WTC11 (cell line): ENCODE measurements around the gene THSD7B. TPM values are rescaled to one million over a fixed set of nuclear protein-coding genes. Genes with fewer than 3 reads are reported as not detected.

ENCODE experiments used
- ATAC-seq: fragments of 200-7000 bp; cut with Tn5 transposase; 2 replicates; pipeline ENCODE4 v1.10.0; 2021; ENCODE audit warnings: mild to moderate bottlenecking, moderate library complexity
- CTCF ChIA-PET: fragments of 300-600 bp; sonication (Branson Sonifier 250); formaldehyde crosslinking; loops from one replicate; lab custom pipeline; 2021; ENCODE audit warnings: antibody characterized with exemption; lab: Charles Lee
- POLR2A ChIA-PET: fragments of 350-600 bp; sonication (Branson Sonifier 250); formaldehyde crosslinking; loops from one replicate; lab custom pipeline; 2021; ENCODE audit warnings: antibody characterized with exemption; lab: Charles Lee
- DNase-seq: peaks from one replicate; pipeline ENCODE4 v3.0.0; 2021; ENCODE audit warnings: low spot score
- H3K27ac Mint-ChIP-seq: 2 replicates; pipeline ENCODE4 v1.8.0; 2021; ENCODE audit warnings: mixed read lengths
- H3K27me3 Mint-ChIP-seq: 2 replicates; pipeline ENCODE4 v1.8.0; 2021; ENCODE audit warnings: low read depth, mild to moderate bottlenecking, moderate library complexity, mixed read lengths
- H3K36me3 Mint-ChIP-seq: 2 replicates; pipeline ENCODE4 v1.8.0; 2021; ENCODE audit warnings: mixed read lengths
- H3K4me1 Mint-ChIP-seq: 2 replicates; pipeline ENCODE4 v1.8.0; 2022; ENCODE audit warnings: mixed read lengths
- H3K4me3 Mint-ChIP-seq: 2 replicates; pipeline ENCODE4 v1.8.0; 2021; ENCODE audit warnings: mild to moderate bottlenecking, moderate library complexity, mixed read lengths
- H3K9me3 Mint-ChIP-seq: 2 replicates; pipeline ENCODE4 v1.8.0; 2021; ENCODE audit warnings: mixed read lengths
- CTCF ChIP-seq: fragments of 200-600 bp; IDR thresholded peaks from 2 replicates; pipeline ENCODE4 v1.8.0; 2022; ENCODE audit warnings: antibody characterized with exemption
- JAZF1 ChIP-seq: fragments of 250-450 bp; sonication (Bioruptor Pico); IDR thresholded peaks from 2 replicates; pipeline ENCODE4 v1.9.0; 2021; ENCODE audit warnings: moderate library complexity, mild to moderate bottlenecking, inconsistent platforms
- JUN ChIP-seq: sonication (generic); formaldehyde crosslinking; IDR thresholded peaks from 2 replicates; pipeline ENCODE4 v1.8.0; 2023; ENCODE audit warnings: mild to moderate bottlenecking, missing genetic modification reagents
- NFE2L1 ChIP-seq: sonication (generic); formaldehyde crosslinking; IDR thresholded peaks from 2 replicates; pipeline ENCODE4 v1.8.1; 2023; ENCODE audit warnings: missing genetic modification reagents
- NFYB ChIP-seq: sonication (generic); formaldehyde crosslinking; conservative IDR thresholded peaks from 2 replicates; pipeline ENCODE4 v1.8.0; 2022; ENCODE audit warnings: low read depth, missing genetic modification reagents
- OVOL2 ChIP-seq: fragments of 250-450 bp; sonication (Bioruptor Pico); IDR thresholded peaks from 2 replicates; pipeline ENCODE4 v1.9.0; 2021; ENCODE audit warnings: mild to moderate bottlenecking, borderline replicate concordance
- SOX15 ChIP-seq: fragments of 250-450 bp; sonication (Bioruptor Pico); IDR thresholded peaks from 2 replicates; pipeline ENCODE4 v1.9.0; 2021; ENCODE audit warnings: mild to moderate bottlenecking
- SP1 ChIP-seq: sonication (generic); formaldehyde crosslinking; conservative IDR thresholded peaks from 2 replicates; pipeline ENCODE4 v1.8.1; 2022; ENCODE audit warnings: missing genetic modification reagents
- USF2 ChIP-seq: sonication (generic); formaldehyde crosslinking; IDR thresholded peaks from 2 replicates; pipeline ENCODE4 v1.8.1; 2023; ENCODE audit warnings: mild to moderate bottlenecking, missing genetic modification reagents, moderate library complexity
- ZNF232 ChIP-seq: sonication (generic); formaldehyde crosslinking; IDR thresholded peaks from 2 replicates; pipeline ENCODE4 v1.8.0; 2022; ENCODE audit warnings: mild to moderate bottlenecking, missing genetic modification reagents
- total RNA-seq: library from RNA; stranded (reverse); gene quantifications from 3 replicates; pipeline ENCODE4 v1.2.3, GENCODE V29; 2021
- TF ChIP-seq, protein P1 (sequence below): sonication (generic); formaldehyde crosslinking; IDR thresholded peaks from 2 replicates; pipeline ENCODE4 v1.8.0; 2023; ENCODE audit warnings: missing genetic modification reagents, mild to moderate bottlenecking, borderline replicate concordance
- TF ChIP-seq, protein P2 (sequence below): sonication (generic); formaldehyde crosslinking; IDR thresholded peaks from 2 replicates; pipeline ENCODE4 v1.8.1; 2022; ENCODE audit warnings: low read depth, mild to moderate bottlenecking, moderate library complexity, missing genetic modification reagents, borderline replicate concordance
- TF ChIP-seq, protein P3 (sequence below): sonication (generic); formaldehyde crosslinking; IDR thresholded peaks from 2 replicates; pipeline ENCODE4 v1.8.1; 2022; ENCODE audit warnings: missing genetic modification reagents, borderline replicate concordance

THSD7B gene
- total RNA-seq, 1 experiment from 2014 or later = 2.9 TPM

- TF ChIP-seq, protein P1, sequence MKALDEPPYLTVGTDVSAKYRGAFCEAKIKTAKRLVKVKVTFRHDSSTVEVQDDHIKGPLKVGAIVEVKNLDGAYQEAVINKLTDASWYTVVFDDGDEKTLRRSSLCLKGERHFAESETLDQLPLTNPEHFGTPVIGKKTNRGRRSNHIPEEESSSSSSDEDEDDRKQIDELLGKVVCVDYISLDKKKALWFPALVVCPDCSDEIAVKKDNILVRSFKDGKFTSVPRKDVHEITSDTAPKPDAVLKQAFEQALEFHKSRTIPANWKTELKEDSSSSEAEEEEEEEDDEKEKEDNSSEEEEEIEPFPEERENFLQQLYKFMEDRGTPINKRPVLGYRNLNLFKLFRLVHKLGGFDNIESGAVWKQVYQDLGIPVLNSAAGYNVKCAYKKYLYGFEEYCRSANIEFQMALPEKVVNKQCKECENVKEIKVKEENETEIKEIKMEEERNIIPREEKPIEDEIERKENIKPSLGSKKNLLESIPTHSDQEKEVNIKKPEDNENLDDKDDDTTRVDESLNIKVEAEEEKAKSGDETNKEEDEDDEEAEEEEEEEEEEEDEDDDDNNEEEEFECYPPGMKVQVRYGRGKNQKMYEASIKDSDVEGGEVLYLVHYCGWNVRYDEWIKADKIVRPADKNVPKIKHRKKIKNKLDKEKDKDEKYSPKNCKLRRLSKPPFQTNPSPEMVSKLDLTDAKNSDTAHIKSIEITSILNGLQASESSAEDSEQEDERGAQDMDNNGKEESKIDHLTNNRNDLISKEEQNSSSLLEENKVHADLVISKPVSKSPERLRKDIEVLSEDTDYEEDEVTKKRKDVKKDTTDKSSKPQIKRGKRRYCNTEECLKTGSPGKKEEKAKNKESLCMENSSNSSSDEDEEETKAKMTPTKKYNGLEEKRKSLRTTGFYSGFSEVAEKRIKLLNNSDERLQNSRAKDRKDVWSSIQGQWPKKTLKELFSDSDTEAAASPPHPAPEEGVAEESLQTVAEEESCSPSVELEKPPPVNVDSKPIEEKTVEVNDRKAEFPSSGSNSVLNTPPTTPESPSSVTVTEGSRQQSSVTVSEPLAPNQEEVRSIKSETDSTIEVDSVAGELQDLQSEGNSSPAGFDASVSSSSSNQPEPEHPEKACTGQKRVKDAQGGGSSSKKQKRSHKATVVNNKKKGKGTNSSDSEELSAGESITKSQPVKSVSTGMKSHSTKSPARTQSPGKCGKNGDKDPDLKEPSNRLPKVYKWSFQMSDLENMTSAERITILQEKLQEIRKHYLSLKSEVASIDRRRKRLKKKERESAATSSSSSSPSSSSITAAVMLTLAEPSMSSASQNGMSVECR (CRISPR knock-in tag) = no peak
- TF ChIP-seq OVOL2 (CRISPR knock-in tag) (no peak), JUN (CRISPR knock-in tag) (no peak), SOX15 (CRISPR knock-in tag) (no peak), NFYB (CRISPR knock-in tag) (no peak), JAZF1 (CRISPR knock-in tag) (no peak), CTCF (no peak)
These were observed 47.1 kb upstream of the THSD7B start (continued) for GRCh38 chr2:136718273-136718672.

DNA sequence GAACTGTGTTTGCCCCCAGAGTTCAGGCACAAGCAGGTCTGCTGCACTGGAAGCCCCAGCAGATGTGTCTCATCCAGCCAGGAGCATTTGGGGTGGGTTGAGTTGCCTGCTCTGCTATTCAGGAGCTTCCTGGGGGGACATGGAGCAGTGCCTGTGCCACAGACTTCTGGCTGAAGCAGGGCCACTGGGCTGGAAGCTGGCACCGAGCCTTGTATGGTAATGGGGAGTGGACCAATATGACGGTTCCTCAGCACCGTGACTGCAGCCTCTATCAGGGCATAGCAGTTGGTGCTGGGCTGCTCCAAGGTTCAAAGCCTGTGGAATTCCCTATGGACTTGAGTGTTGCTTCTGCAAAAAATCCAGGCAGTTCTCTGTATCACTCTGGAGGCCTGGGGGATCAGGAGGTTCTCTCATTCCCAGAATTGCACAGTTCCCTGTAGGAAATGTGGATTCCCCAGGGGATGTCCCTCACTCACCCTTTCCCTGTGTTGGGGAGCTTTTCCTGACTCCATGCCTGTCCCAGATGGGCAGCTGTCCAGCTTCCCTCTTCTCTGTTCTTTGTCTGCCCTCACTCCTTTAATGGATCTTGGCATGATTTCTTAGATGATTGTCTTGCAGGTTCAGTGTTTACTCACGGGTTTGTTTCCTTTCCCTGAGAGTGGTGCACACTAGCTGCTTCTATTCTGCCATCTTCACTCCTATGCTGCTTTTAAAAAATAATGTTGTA is 37.2 kb upstream of the THSD7B start:
- H3K27me3 Mint-ChIP-seq = peaks cover 2% of the 10 kb centered on the region; the same call in 1 of the 2 replicates
- no peaks in the 10 kb centered on the region for H3K4me1 Mint-ChIP-seq
- POLR2A ChIA-PET = no interaction called here
- ATAC-seq (no peak), DNase-seq (no peak)
- CTCF ChIA-PET = no interaction called here
- H3K4me3 Mint-ChIP-seq = no peak overlapping the region
- H3K9me3 Mint-ChIP-seq = peaks cover 24% of the 10 kb centered on the region
- H3K36me3 Mint-ChIP-seq = no peaks in the 10 kb centered on the region
- no peak overlapping the region for H3K27ac Mint-ChIP-seq
- TF ChIP-seq USF2 (CRISPR knock-in tag) = no peak
- TF ChIP-seq, protein P2, sequence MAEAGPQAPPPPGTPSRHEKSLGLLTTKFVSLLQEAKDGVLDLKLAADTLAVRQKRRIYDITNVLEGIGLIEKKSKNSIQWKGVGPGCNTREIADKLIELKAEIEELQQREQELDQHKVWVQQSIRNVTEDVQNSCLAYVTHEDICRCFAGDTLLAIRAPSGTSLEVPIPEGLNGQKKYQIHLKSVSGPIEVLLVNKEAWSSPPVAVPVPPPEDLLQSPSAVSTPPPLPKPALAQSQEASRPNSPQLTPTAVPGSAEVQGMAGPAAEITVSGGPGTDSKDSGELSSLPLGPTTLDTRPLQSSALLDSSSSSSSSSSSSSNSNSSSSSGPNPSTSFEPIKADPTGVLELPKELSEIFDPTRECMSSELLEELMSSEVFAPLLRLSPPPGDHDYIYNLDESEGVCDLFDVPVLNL (CRISPR knock-in tag) = no peak
- TF ChIP-seq, protein P3, sequence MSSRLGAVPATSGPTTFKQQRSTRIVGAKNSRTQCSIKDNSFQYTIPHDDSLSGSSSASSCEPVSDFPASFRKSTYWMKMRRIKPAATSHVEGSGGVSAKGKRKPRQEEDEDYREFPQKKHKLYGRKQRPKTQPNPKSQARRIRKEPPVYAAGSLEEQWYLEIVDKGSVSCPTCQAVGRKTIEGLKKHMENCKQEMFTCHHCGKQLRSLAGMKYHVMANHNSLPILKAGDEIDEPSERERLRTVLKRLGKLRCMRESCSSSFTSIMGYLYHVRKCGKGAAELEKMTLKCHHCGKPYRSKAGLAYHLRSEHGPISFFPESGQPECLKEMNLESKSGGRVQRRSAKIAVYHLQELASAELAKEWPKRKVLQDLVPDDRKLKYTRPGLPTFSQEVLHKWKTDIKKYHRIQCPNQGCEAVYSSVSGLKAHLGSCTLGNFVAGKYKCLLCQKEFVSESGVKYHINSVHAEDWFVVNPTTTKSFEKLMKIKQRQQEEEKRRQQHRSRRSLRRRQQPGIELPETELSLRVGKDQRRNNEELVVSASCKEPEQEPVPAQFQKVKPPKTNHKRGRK (CRISPR knock-in tag) = no peak

DNA sequence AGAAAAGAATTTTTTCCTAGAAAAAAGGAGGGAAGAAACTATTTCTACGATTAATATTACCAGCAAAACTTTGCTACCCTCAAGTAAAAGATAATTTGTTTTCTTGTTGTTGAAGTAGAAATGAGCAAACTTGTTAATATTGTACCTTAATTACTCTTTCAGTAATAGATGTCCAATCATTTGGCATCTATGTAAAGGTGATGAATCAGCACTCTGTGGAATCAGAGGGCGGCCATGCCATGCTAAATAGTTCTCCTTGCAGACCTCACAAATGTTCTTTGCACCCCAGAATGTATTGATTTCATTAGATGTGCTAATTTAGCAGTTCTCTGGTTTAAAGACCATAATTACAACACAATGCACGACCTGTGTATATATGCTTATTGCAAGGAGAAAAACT is 29.1 kb upstream of the THSD7B start:
- ATAC-seq (no peak), DNase-seq (no peak)
- H3K27ac Mint-ChIP-seq = no peak overlapping the region
- peaks cover 17% of the 10 kb centered on the region for H3K4me1 Mint-ChIP-seq
- H3K9me3 Mint-ChIP-seq = peaks cover 4% of the 10 kb centered on the region; the same call in 1 of the 2 replicates
- no peaks in the 10 kb centered on the region for H3K27me3 Mint-ChIP-seq
- H3K4me3 Mint-ChIP-seq = no peak overlapping the region
- ChIA-PET CTCF (interaction anchor here (1.1 to 2.3 kb wide), 2 partner anchors 30 to 312 kb away, joined by 5 to 16 read pairs; partner anchors contain the start of gene THSD7B), POLR2A (no interaction called here)
- no peaks in the 10 kb centered on the region for H3K36me3 Mint-ChIP-seq
- TF ChIP-seq NFE2L1 (CRISPR knock-in tag) (no peak), ZNF232 (CRISPR knock-in tag) (no peak), SP1 (CRISPR knock-in tag) (no peak)
